Measurements from ENCODE around the gene CFAP57.

DNA sequence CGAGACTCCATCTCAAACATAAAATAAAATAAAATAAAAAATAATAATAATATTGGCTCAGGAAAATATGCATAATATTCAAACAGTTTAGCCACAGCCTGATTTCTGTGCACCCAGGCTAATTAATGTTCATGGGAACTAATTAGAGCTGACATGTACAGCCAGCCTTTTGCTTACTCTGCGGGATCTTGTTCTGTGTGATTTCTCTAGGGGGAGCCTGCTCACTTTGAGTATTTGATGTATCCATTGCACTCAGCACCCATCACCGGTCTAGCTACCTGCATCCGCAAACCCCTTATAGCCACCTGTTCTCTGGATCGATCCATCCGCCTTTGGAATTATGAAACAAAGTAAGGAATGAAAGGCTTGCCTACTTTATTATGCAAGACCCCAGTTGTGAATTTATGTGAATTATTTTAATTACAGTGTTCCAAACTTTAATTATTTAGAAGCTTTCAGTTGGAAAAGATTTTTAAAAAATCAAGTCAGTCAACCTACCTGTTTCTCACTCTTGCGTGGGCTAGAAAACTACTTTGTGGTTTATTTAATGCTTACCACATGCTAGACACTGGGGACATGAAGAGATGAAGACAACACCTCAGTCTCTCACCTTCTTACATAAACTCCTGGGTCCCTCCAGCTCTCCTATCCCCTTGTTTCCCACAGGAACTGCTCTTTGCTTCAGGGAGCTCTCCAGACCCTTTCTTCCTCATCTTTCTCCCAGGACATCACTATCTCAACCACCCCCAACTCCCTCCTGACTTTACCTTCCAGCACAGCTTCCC, 25.4 kb downstream of the CFAP57 start:
- TF ChIP-seq EZH2 (IDR thresholded peaks at IDR 0.05; ENCODE audit: borderline replicate concordance, low read depth, low read length, severe bottlenecking) = no peak
- TF ChIP-seq, protein P1, sequence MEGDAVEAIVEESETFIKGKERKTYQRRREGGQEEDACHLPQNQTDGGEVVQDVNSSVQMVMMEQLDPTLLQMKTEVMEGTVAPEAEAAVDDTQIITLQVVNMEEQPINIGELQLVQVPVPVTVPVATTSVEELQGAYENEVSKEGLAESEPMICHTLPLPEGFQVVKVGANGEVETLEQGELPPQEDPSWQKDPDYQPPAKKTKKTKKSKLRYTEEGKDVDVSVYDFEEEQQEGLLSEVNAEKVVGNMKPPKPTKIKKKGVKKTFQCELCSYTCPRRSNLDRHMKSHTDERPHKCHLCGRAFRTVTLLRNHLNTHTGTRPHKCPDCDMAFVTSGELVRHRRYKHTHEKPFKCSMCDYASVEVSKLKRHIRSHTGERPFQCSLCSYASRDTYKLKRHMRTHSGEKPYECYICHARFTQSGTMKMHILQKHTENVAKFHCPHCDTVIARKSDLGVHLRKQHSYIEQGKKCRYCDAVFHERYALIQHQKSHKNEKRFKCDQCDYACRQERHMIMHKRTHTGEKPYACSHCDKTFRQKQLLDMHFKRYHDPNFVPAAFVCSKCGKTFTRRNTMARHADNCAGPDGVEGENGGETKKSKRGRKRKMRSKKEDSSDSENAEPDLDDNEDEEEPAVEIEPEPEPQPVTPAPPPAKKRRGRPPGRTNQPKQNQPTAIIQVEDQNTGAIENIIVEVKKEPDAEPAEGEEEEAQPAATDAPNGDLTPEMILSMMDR (IDR thresholded peaks at IDR 0.05; ENCODE audit: borderline replicate concordance, extremely low read depth, low read length, poor library complexity, severe bottlenecking) = no peak
